ENCODE results near the gene NOL3. TPM values are rescaled to one million over a fixed set of nuclear protein-coding genes. Genes with fewer than 3 reads are reported as not detected.

The NOL3 gene
- total and polyA plus RNA-seq, 2 of the 13 experiments (the other 11 are each of a cell fraction or from before 2014, with no cell fraction given): 5.7 to 20.5 TPM

DNA sequence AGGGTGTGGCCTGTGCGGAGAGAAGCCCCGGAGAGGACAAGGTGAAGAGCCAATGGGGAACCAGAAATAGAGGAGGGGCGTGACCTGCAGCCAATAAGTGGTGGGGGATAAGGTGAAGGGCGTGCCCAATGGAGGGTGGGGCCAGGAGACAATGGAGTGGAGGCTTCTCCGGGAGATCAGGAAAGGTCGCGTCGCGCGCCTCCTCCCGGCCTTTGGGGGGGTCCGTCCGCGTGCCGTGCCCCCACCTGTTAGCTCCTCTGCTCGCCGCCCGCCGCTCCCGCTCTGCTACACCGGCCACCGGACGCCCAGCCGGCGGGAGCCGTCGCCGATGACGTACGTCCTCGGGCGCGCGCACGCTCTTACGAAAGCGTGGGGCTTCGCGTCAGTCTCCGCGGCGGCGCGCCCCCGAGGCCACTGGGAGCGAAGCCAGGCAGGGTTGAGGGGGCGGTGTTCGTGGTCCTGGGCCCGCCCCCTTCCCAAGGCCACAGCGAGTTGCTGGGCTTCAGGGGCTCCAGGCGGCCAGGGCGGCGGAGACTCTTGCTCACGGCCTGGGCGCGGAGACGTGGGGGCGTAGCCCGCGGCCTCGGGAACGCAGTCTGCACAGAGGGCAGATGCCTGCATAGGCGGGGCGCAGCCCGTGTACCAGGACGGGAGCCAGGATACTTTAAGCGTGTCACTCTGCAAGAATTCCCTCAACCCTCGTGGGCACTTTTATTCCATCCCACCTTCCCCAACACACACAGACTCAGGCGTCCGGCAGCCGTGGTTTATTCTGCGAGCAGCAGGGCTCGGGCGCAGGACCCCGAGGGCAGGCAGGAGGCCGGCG lies 13.5 kb downstream of the NOL3 start, which contains the start of gene MATCAP1 (continued):
- TF ChIP-seq CREB1 (IDR thresholded peaks at IDR 0.05) (peak; percentile 97), CREB1 (CRISPR knock-in tag; IDR thresholded peaks at IDR 0.05) (peak; percentile 84), ZNF570 (CRISPR knock-in tag; IDR thresholded peaks at IDR 0.05; ENCODE audit: borderline replicate concordance) (no peak), MTF1 (CRISPR knock-in tag; IDR thresholded peaks at IDR 0.05) (no peak), TEAD3 (CRISPR knock-in tag; optimal IDR thresholded peaks at IDR 0.05; ENCODE audit: borderline replicate concordance) (peak; percentile 34), TBL1XR1 (IDR thresholded peaks at IDR 0.05; ENCODE audit: borderline replicate concordance, low read length, partially characterized antibody) (peak; percentile 15), NAIF1 (CRISPR knock-in tag; IDR thresholded peaks at IDR 0.05; ENCODE audit: borderline replicate concordance) (no peak), ZNF207 (IDR thresholded peaks at IDR 0.05; ENCODE audit: borderline replicate concordance) (no peak), TGIF2 (CRISPR knock-in tag; IDR thresholded peaks at IDR 0.05) (peak; percentile 67), ZNF225 (CRISPR knock-in tag; IDR thresholded peaks at IDR 0.05) (0 out of 2 replicates have a peak, but pooled peaks have one; percentile 16), ZNF235 (CRISPR knock-in tag; IDR thresholded peaks at IDR 0.05; ENCODE audit: borderline replicate concordance) (0 out of 2 replicates have a peak, but pooled peaks have one; percentile 64), ZSCAN20 (CRISPR knock-in tag; IDR thresholded peaks at IDR 0.05; ENCODE audit: borderline replicate concordance) (0 out of 2 replicates have a peak, but pooled peaks have one; percentile 53), JUN (CRISPR knock-in tag; IDR thresholded peaks at IDR 0.05) (peak; percentile 18; the same call in 1 of the 2 replicates)
- TF ChIP-seq, protein P1, sequence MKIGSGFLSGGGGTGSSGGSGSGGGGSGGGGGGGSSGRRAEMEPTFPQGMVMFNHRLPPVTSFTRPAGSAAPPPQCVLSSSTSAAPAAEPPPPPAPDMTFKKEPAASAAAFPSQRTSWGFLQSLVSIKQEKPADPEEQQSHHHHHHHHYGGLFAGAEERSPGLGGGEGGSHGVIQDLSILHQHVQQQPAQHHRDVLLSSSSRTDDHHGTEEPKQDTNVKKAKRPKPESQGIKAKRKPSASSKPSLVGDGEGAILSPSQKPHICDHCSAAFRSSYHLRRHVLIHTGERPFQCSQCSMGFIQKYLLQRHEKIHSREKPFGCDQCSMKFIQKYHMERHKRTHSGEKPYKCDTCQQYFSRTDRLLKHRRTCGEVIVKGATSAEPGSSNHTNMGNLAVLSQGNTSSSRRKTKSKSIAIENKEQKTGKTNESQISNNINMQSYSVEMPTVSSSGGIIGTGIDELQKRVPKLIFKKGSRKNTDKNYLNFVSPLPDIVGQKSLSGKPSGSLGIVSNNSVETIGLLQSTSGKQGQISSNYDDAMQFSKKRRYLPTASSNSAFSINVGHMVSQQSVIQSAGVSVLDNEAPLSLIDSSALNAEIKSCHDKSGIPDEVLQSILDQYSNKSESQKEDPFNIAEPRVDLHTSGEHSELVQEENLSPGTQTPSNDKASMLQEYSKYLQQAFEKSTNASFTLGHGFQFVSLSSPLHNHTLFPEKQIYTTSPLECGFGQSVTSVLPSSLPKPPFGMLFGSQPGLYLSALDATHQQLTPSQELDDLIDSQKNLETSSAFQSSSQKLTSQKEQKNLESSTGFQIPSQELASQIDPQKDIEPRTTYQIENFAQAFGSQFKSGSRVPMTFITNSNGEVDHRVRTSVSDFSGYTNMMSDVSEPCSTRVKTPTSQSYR (CRISPR knock-in tag; IDR thresholded peaks at IDR 0.05; ENCODE audit: borderline replicate concordance): peak; percentile 41; the same call in 1 of the 2 replicates
- TF ChIP-seq, protein P2, sequence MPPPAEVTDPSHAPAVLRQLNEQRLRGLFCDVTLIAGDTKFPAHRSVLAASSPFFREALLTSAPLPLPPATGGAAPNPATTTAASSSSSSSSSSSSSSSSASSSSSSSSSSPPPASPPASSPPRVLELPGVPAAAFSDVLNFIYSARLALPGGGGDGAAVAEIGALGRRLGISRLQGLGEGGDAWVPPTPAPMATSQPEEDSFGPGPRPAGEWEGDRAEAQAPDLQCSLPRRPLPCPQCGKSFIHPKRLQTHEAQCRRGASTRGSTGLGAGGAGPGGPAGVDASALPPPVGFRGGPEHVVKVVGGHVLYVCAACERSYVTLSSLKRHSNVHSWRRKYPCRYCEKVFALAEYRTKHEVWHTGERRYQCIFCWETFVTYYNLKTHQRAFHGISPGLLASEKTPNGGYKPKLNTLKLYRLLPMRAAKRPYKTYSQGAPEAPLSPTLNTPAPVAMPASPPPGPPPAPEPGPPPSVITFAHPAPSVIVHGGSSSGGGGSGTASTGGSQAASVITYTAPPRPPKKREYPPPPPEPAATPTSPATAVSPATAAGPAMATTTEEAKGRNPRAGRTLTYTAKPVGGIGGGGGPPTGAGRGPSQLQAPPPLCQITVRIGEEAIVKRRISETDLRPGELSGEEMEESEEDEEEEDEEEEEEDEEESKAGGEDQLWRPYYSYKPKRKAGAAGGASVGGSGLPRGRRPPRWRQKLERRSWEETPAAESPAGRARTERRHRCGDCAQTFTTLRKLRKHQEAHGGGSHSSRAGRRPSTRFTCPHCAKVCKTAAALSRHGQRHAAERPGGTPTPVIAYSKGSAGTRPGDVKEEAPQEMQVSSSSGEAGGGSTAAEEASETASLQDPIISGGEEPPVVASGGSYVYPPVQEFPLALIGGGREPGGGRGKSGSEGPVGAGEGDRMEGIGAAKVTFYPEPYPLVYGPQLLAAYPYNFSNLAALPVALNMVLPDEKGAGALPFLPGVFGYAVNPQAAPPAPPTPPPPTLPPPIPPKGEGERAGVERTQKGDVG (CRISPR knock-in tag; IDR thresholded peaks at IDR 0.05; ENCODE audit: borderline replicate concordance): peak; percentile 93
- TF ChIP-seq, protein P3, sequence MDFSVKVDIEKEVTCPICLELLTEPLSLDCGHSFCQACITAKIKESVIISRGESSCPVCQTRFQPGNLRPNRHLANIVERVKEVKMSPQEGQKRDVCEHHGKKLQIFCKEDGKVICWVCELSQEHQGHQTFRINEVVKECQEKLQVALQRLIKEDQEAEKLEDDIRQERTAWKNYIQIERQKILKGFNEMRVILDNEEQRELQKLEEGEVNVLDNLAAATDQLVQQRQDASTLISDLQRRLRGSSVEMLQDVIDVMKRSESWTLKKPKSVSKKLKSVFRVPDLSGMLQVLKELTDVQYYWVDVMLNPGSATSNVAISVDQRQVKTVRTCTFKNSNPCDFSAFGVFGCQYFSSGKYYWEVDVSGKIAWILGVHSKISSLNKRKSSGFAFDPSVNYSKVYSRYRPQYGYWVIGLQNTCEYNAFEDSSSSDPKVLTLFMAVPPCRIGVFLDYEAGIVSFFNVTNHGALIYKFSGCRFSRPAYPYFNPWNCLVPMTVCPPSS (IDR thresholded peaks at IDR 0.05): no peak
- TF ChIP-seq, protein P4, sequence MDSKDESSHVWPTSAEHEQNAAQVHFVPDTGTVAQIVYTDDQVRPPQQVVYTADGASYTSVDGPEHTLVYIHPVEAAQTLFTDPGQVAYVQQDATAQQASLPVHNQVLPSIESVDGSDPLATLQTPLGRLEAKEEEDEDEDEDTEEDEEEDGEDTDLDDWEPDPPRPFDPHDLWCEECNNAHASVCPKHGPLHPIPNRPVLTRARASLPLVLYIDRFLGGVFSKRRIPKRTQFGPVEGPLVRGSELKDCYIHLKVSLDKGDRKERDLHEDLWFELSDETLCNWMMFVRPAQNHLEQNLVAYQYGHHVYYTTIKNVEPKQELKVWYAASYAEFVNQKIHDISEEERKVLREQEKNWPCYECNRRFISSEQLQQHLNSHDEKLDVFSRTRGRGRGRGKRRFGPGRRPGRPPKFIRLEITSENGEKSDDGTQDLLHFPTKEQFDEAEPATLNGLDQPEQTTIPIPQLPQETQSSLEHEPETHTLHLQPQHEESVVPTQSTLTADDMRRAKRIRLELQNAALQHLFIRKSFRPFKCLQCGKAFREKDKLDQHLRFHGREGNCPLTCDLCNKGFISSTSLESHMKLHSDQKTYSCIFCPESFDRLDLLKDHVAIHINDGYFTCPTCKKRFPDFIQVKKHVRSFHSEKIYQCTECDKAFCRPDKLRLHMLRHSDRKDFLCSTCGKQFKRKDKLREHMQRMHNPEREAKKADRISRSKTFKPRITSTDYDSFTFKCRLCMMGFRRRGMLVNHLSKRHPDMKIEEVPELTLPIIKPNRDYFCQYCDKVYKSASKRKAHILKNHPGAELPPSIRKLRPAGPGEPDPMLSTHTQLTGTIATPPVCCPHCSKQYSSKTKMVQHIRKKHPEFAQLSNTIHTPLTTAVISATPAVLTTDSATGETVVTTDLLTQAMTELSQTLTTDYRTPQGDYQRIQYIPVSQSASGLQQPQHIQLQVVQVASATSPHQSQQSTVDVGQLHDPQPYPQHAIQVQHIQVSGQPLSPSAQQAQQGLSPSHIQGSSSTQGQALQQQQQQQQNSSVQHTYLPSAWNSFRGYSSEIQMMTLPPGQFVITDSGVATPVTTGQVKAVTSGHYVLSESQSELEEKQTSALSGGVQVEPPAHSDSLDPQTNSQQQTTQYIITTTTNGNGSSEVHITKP (CRISPR knock-in tag; IDR thresholded peaks at IDR 0.05; ENCODE audit: low read depth): peak; percentile 69; the same call in 1 of the 2 replicates
